Hematopoietic multipotent progenitor cell (in vitro differentiated cells): ENCODE data around the gene BOK. TPM values are rescaled to one million over a fixed set of nuclear protein-coding genes. Genes with fewer than 3 reads are reported as not detected.
"Not testable (repeated sequence)": the region's sequence is repeated elsewhere in the genome, so short reads cannot be mapped to it uniquely, and the experiment has no call there.

ENCODE experiments used
- DNase-seq, 3 donors: peaks; one replicate each; pipeline ENCODE4 v3.0.0-alpha.2; 2011 to 2015; ENCODE audit warnings: low read depth in 2 of 3, low spot score in 2 of 3
- total RNA-seq: library from RNA; depleted of rRNA; stranded (reverse); fragments of >200 nt; gene quantifications from one replicate; pipeline ENCODE4 v1.2.3, GENCODE V29; 2012

BOK gene
- total RNA-seq, result under 0.01 TPM

GRCh38 chr2:241558532-241559322 lies at the start of gene BOK:
Gene BOK, plus strand, starts transcription at chr2:241558745. Its CDS starts 739 bp downstream, at chr2:241559484.
- DNase-seq, result no peak

- DNase-seq, result no peak
Measured at GRCh38 chr2:241509155-241509784, 49.3 kb upstream of the BOK start.

- no peak for DNase-seq
Measured at GRCh38 chr2:241511091-241511741, 47.3 kb upstream of the BOK start.

GRCh38 chr2:241514553-241514952 lies 44.0 kb upstream of the BOK start:
- no peak for DNase-seq

GRCh38 chr2:241514986-241515737 lies 43.4 kb upstream of the BOK start:
- DNase-seq, result no peak

GRCh38 chr2:241516520-241516965 lies 42.0 kb upstream of the BOK start:
- no peak for DNase-seq

- no peak for DNase-seq
Measured at GRCh38 chr2:241517297-241517696, 41.2 kb upstream of the BOK start.

GRCh38 chr2:241519669-241520068 lies 38.9 kb upstream of the BOK start:
- no peak for DNase-seq

- DNase-seq, result no peak
Measured at GRCh38 chr2:241522477-241522876, 36.1 kb upstream of the BOK start.

GRCh38 chr2:241525818-241526780 lies 32.4 kb upstream of the BOK start:
- not testable (repeated sequence) for DNase-seq

- no peak for DNase-seq
Measured at GRCh38 chr2:241530571-241530970, 28.0 kb upstream of the BOK start.

- DNase-seq, result no peak
Measured at GRCh38 chr2:241531161-241531722, 27.3 kb upstream of the BOK start.

GRCh38 chr2:241532168-241532567 lies 26.4 kb upstream of the BOK start:
- no peak for DNase-seq

GRCh38 chr2:241532733-241533601 lies 25.6 kb upstream of the BOK start:
- DNase-seq, result no peak

GRCh38 chr2:241534293-241534692 lies 24.3 kb upstream of the BOK start:
- no peak for DNase-seq

GRCh38 chr2:241534701-241535375 lies 23.7 kb upstream of the BOK start:
- DNase-seq, result no peak

GRCh38 chr2:241535871-241536655 lies 22.5 kb upstream of the BOK start:
- no peak for DNase-seq
